ENCODE measurements around the gene ANKRD24.

DNA sequence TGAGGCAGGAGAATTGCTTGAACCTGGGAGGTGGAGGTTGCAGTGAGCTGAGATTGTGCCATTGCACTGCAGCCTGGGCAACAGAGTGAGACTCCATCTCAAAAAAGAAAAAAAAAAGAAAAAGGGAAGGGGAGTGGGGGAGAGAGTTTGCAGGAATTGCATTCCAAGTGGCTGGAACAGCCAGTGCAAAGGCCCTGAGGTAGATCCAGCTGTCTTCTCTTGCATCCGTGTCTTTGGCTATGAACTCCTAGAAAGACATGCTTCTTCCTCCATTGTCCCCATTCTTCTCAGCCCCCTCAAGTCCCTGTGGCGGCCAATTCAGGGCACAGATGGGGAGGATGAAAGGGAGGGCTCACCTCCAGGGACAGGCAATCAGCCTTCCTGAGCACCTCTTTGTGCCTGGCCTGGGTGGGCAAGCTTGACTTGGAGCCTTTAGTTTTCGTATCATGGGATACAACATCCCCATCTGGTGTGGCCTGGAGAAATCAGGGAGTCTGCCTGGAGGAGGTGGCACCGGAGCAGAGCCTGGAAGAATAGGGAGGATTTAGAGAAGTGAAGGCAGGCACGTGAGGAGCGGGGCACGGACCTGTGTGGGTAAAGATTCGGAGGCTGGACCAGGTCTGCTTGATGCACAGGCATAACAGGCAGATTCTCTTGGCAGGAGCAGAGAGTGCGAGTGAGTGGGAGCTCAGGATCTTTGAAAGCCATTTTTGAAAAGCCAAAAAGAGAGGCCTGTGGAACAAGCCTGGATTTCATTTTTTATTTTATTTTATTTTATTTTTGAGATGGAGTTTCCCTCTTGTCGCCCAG lies 5.0 kb downstream of the ANKRD24 start:
- TF ChIP-seq, protein P1, sequence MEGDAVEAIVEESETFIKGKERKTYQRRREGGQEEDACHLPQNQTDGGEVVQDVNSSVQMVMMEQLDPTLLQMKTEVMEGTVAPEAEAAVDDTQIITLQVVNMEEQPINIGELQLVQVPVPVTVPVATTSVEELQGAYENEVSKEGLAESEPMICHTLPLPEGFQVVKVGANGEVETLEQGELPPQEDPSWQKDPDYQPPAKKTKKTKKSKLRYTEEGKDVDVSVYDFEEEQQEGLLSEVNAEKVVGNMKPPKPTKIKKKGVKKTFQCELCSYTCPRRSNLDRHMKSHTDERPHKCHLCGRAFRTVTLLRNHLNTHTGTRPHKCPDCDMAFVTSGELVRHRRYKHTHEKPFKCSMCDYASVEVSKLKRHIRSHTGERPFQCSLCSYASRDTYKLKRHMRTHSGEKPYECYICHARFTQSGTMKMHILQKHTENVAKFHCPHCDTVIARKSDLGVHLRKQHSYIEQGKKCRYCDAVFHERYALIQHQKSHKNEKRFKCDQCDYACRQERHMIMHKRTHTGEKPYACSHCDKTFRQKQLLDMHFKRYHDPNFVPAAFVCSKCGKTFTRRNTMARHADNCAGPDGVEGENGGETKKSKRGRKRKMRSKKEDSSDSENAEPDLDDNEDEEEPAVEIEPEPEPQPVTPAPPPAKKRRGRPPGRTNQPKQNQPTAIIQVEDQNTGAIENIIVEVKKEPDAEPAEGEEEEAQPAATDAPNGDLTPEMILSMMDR (conservative IDR thresholded peaks at IDR 0.05; ENCODE audit: low read depth, low read length): no peak
- no peak for TF ChIP-seq EZH2phosphoT487 (IDR thresholded peaks at IDR 0.05; ENCODE audit: borderline replicate concordance, low read length)
- no peak for TF ChIP-seq EZH2 (IDR thresholded peaks at IDR 0.05; ENCODE audit: low read length, unreplicated experiment)
